Dendritic cell treated with granulocyte-macrophage colony-stimulating factor and Interleukin-4, amounts not matched to agents 40 ng/mL and 50 ng/mL, for 4 days (primary cell): ENCODE data around the gene GLOD4.

Experiments
- H3K27ac Mint-ChIP-seq: one replicate; pipeline ENCODE4 v1.8.0; 2022; ENCODE audit warnings: mild to moderate bottlenecking, mixed read lengths
- H3K27me3 Mint-ChIP-seq: one replicate; pipeline ENCODE4 v1.8.0; 2022; ENCODE audit warnings: mild to moderate bottlenecking, mixed read lengths
- H3K36me3 Mint-ChIP-seq: one replicate; pipeline ENCODE4 v1.8.0; 2022; ENCODE audit warnings: low read depth, mixed read lengths
- H3K4me1 Mint-ChIP-seq: one replicate; pipeline ENCODE4 v1.8.0; 2022; ENCODE audit warnings: low read depth, mixed read lengths
- H3K4me3 Mint-ChIP-seq: one replicate; pipeline ENCODE4 v1.8.0; 2022; ENCODE audit warnings: mild to moderate bottlenecking, moderate library complexity, mixed read lengths
- H3K9me3 Mint-ChIP-seq: one replicate; pipeline ENCODE4 v1.8.0; 2022; ENCODE audit warnings: mixed read lengths
- intact Hi-C: fragments of 100-400 bp; cut with micrococcal nuclease; formaldehyde crosslinking; loops from one replicate; pipeline ENCODE4 v1.15.0; 2022

Gene GLOD4

DNA sequence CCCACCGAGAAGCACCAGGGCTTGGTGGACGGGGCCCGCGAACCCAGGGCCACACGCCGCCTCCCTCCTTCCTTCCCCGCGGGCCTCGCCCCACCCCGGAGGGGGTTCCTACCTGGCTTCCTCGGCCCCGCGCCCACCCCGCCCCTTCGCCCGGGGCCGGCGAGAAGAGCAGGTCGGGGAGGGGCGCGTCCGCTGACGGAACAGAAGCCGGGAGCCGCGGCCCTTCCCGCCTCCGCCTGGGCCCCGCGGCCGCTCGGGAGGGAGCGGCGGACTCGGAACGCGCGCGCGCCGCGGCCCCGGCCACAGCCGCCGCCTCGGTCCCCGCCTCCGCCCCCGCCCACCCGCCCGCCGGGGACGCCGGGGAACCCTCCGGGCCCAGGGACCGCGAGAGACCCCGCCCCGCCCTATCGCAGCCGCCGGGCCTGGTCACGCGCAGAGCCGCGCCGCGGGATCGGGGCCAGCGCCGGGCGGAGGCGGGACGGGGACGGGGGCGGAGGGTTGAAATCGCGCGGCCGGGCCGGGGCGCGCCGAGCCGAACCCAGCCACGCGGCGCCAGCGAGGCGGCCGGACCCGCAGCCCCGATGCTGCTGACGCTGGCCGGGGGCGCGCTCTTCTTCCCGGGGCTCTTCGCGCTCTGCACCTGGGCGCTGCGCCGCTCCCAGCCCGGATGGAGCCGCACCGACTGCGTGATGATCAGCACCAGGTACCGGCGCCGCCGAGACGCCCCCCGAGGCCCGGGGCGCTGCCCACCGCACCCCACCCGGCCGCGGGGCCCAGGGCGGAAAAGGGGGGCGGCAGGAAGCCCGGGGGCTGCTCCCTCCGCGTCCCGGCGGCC, 49.8 kb downstream of the GLOD4 start, which contains the start of gene TLCD3A:
Gene TLCD3A, plus strand, starts transcription at position 530 of the 835 bp plus-strand sequence. Its CDS starts 52 bp downstream, at position 582.
- no peak within 1 kb of the TSS for H3K27ac Mint-ChIP-seq
- intact Hi-C loops: no loop called here

DNA sequence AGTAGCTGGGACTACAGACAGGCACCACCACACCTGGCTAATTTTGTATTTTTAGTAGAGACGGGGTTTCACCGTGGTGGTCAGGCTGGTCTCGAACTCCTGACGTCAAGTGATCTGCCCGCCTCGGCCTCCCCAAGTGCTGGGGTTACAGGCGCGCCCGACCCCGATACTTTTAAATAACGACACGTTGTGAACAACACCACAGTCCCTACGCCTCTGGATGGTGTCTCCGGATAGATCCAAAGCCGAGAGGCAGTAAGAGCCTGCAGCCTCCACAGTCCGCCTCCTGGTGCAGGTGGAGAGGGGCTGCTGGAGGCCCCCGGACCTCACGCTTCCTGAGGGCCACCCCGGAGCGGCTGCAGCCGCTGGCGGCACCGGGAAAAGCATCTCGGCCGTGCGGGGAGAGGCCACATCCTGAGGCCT, 50.4 kb downstream of the GLOD4 start:
- Mint-ChIP-seq H3K27ac (no peak overlapping the region), H3K4me1 (peaks cover 12% of the 10 kb centered on the region), H3K27me3 (peaks cover 48% of the 10 kb centered on the region), H3K4me3 (peak overlapping the region; percentile 64), H3K36me3 (no peaks in the 10 kb centered on the region), H3K9me3 (no peaks in the 10 kb centered on the region)
- intact Hi-C loops: no loop called here

More for the DNA sequence above, 49.8 kb downstream of the GLOD4 start, which contains the start of gene TLCD3A:
- Mint-ChIP-seq H3K27me3 (peaks cover 44% of the 10 kb centered on the region), H3K9me3 (no peaks in the 10 kb centered on the region), H3K4me3 (peak within 1 kb of the TSS; percentile 81), H3K36me3 (no peaks in the 10 kb centered on the region), H3K4me1 (peaks cover 12% of the 10 kb centered on the region)

DNA sequence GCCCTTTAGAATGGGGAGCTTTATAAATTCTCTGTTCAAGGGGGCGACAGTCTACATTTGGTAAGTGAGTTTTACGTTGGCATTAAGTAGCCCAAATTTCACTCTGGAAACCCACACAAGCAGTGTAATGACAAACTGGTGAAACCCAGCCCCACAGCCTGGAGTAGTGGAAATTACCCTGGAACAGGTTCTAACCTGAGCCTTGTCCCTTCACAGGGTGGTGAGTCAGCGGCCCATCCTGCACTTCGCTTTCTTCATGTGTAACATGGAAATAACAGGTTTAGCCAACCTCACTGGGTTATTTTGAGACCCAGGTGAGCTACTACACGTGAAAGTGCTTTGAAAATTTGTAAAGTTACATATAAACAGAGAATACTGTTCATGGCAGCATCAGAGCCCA, 53.2 kb downstream of the GLOD4 start:
- intact Hi-C loops: no loop called here
- peaks cover 42% of the 10 kb centered on the region for H3K27me3 Mint-ChIP-seq
- peaks cover 12% of the 10 kb centered on the region for H3K4me1 Mint-ChIP-seq
- no peaks in the 10 kb centered on the region for H3K36me3 Mint-ChIP-seq
- no peaks in the 10 kb centered on the region for H3K9me3 Mint-ChIP-seq
- H3K4me3 Mint-ChIP-seq: no peak overlapping the region
- H3K27ac Mint-ChIP-seq: no peak overlapping the region

DNA sequence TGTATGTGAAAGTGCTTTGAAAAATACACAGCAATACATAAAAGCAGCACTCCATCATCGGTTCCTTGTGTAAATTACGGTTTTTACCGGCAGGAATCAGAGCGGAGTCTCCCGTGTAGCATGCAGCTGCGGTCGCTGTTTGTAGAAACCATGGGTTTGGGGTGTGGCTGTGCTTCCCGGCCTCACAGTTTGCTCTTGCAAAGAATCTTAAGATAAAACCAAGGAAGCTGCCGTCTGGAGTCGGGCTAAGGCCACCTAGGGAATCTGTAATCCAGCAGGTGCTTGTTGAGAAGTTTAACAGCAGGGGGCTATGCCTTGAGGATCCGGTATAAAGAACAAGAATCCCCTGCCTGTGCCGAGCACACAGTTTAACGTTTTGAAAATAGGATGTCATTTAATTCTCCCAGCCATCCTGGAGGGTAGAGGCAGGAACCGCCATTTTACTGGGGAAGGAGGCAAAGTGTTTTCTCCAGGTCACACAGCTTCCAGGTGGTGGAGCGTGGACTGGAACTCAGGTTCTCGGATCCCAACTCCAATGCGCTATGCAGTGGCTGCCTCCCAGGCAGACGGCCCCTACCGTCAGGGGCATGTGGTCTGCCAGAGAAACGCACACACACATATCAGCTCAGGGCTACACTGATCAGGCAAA, 55.7 kb downstream of the GLOD4 start:
- intact Hi-C loops: no loop called here
- H3K27me3 Mint-ChIP-seq: peaks cover 24% of the 10 kb centered on the region
- no peaks in the 10 kb centered on the region for H3K36me3 Mint-ChIP-seq
- no peak overlapping the region for H3K4me3 Mint-ChIP-seq
- H3K9me3 Mint-ChIP-seq: no peaks in the 10 kb centered on the region
- no peak overlapping the region for H3K27ac Mint-ChIP-seq
- no peaks in the 10 kb centered on the region for H3K4me1 Mint-ChIP-seq

DNA sequence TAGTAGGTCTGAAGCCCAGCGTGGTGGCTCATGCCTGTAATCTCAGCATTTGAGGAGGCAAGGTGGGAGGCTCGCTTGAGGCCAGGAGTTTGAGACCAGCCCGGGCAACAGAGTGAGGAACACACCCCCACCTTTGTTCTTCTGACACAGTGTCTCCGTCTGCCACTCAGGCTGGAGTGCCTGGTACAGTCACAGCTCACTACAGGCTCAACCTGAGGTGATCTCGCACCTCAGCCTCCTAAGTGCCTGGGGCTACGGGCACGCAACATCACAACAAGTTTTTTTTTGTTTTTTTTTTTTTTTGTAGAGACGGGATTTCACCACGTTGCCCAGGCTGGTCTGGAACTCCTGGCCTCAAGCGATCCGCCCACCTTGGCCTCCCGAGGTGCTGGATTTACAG, 56.3 kb downstream of the GLOD4 start:
- intact Hi-C loops: no loop called here
- Mint-ChIP-seq H3K4me3 (no peak overlapping the region), H3K27ac (no peak overlapping the region), H3K4me1 (no peaks in the 10 kb centered on the region), H3K9me3 (no peaks in the 10 kb centered on the region), H3K36me3 (no peaks in the 10 kb centered on the region), H3K27me3 (peaks cover 19% of the 10 kb centered on the region)

DNA sequence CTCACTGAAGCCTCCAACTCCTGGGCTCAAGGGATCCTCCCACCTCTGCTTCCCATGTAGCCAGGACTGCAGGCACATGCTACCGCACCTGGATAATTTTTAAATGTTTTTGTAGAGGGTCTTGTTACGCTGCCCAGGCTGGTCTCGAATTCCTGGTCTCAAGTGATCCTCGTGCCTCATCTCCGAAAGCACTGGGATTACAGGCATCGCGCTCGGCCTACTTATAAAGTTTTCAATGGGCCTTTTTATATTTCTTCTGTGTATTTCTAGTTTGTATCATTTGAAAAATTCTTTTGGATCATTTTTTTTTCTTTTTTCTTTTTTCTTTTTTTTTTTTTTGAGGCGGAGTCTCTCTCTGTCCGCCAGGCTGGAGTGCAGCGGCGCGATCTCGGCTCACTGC, 57.0 kb downstream of the GLOD4 start:
- H3K4me3 Mint-ChIP-seq: no peak overlapping the region
- no peak overlapping the region for H3K27ac Mint-ChIP-seq
- H3K36me3 Mint-ChIP-seq: no peaks in the 10 kb centered on the region
- H3K4me1 Mint-ChIP-seq: no peaks in the 10 kb centered on the region
- intact Hi-C loops: no loop called here
- H3K27me3 Mint-ChIP-seq: peaks cover 16% of the 10 kb centered on the region
- no peaks in the 10 kb centered on the region for H3K9me3 Mint-ChIP-seq

DNA sequence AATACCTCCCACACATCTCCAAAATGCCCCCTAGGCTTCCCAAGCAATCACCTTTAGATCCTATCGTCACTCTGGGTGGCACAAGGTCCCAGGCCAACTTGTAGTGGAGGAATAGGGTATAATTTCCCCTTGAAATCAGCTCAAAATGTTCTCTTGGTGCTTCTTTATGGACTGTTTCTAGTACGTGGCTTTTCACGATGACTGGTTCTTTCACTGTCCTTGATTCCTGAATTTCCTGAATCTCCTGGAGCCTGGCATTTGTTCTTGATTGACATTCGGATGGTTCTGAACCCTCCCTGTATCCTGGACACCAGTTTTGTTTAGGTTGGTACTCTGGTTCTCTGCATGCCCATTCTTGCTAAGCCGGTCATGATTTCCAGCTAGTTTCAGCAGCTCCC, 60.5 kb downstream of the GLOD4 start:
- no peak overlapping the region for H3K4me3 Mint-ChIP-seq
- H3K27ac Mint-ChIP-seq: no peak overlapping the region
- no peaks in the 10 kb centered on the region for H3K36me3 Mint-ChIP-seq
- no peaks in the 10 kb centered on the region for H3K9me3 Mint-ChIP-seq
- peaks cover 8% of the 10 kb centered on the region for H3K27me3 Mint-ChIP-seq
- intact Hi-C loops: no loop called here
- no peaks in the 10 kb centered on the region for H3K4me1 Mint-ChIP-seq

DNA sequence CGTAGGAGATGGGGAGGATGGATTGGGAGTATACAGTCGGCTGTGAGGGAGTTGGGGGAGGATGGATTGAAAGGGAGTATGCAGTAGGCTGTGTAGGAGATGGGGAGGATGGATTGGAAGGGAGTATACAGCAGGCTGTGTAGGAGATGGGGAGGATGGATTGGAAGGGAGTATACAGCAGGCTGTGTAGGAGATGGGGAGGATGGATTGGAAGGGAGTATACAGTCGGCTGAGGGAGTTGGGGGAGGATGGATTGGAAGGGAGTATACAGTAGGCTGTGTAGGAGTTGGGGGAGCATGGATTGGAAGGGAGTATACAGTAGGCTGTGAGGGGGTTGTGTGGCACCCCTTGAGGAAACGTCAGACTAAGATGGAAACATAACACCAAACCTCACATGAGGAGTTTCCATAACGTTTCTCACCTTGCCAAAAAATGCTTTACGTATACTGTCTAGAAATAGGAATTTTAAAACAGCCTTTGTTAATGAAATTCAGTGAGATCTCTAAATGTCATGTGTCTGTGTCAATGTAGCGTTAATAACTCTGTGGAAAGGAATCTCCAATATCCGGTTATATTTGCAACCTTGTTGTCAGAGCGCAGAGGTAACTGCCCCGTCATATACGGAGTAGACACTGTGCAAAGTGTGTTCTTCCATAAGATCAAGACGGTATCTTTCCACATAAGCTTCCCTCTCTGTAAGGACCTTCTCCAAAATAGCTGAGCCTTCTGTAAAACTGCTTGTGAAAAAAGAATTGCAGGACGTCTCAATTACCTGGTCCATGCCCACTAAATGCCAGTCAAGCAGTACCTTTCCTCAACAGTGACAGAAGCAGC, 61.2 kb downstream of the GLOD4 start:
- intact Hi-C loops: no loop called here

DNA sequence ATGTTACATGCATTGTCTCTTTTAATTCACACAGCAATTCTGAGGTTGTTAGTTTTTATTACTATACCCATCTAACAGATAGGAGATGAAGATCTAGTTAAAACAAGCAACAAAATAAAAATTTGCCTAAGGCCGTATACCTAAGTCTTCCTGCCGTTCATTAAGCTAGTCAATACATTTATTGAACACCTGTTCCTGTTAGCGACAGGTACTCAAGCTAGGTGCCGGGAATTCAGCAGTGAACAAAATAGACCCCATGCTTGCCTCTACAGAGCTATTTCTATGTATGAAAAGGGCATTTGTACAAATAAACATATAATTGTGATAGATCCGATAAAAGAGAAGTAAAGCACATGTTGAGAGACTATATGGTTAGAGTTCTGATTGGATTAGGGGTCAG, 64.0 kb downstream of the GLOD4 start:
- intact Hi-C loops: no loop called here
- Mint-ChIP-seq H3K27me3 (peaks cover 7% of the 10 kb centered on the region), H3K36me3 (peaks cover 13% of the 10 kb centered on the region), H3K4me3 (no peak overlapping the region), H3K27ac (no peak overlapping the region), H3K9me3 (no peaks in the 10 kb centered on the region), H3K4me1 (peaks cover 9% of the 10 kb centered on the region)

More for the DNA sequence above, 61.2 kb downstream of the GLOD4 start:
- Mint-ChIP-seq H3K9me3 (no peaks in the 10 kb centered on the region), H3K27ac (no peak overlapping the region), H3K27me3 (peaks cover 8% of the 10 kb centered on the region), H3K4me3 (no peak overlapping the region), H3K36me3 (no peaks in the 10 kb centered on the region), H3K4me1 (no peaks in the 10 kb centered on the region)
